Endodermal cell (in vitro differentiated cells): Measurements from ENCODE around the gene CTAGE9. TPM values are rescaled to one million over a fixed set of nuclear protein-coding genes. Genes with fewer than 3 reads are reported as not detected.

Experiments used
- DNase-seq: peaks from one replicate; pipeline ENCODE4 v3.0.0-alpha.2; 2017
- H3K27ac ChIP-seq: 2 replicates; pipeline ENCODE4 v1.5.1; 2013; ENCODE audit warnings: mild to moderate bottlenecking, low read depth, low read length, moderate library complexity
- H3K27me3 ChIP-seq: 2 replicates; pipeline ENCODE4 v1.6.1; 2013; ENCODE audit warnings: mild to moderate bottlenecking, low read length, moderate library complexity; ENCODE audit not compliant: insufficient read depth, control insufficient read depth, poor library complexity, severe bottlenecking
- H3K36me3 ChIP-seq: 2 replicates; pipeline ENCODE4 v1.7.0; 2013; ENCODE audit warnings: mild to moderate bottlenecking, low read length, moderate library complexity; ENCODE audit not compliant: control insufficient read depth, insufficient read depth
- H3K4me1 ChIP-seq: one replicate; pipeline ENCODE4 v1.7.0; 2013; ENCODE audit warnings: low read length; ENCODE audit not compliant: control insufficient read depth, insufficient read depth
- H3K4me3 ChIP-seq: 2 replicates; pipeline ENCODE4 v1.5.1; 2013; ENCODE audit warnings: mild to moderate bottlenecking, low read length, moderate library complexity
- H3K9ac ChIP-seq: 2 replicates; pipeline ENCODE4 v1.6.1; 2013; ENCODE audit warnings: mild to moderate bottlenecking, low read length, moderate library complexity; ENCODE audit not compliant: poor library complexity, severe bottlenecking; ENCODE audit errors: extremely low read depth
- H3K9me3 ChIP-seq: 2 replicates; pipeline ENCODE4 v1.6.1; 2013; ENCODE audit warnings: mild to moderate bottlenecking, low read length, moderate library complexity; ENCODE audit not compliant: control insufficient read depth
- H3K27ac Mint-ChIP-seq: 2 replicates; pipeline ENCODE4 v1.8.0; 2020; ENCODE audit warnings: mixed read lengths
- H3K27me3 Mint-ChIP-seq: 2 replicates; pipeline ENCODE4 v1.8.0; 2021; ENCODE audit warnings: mild to moderate bottlenecking, mixed read lengths; ENCODE audit not compliant: insufficient read depth
- H3K36me3 Mint-ChIP-seq: 2 replicates; pipeline ENCODE4 v1.8.0; 2020; ENCODE audit warnings: low read depth, mixed read lengths
- H3K4me1 Mint-ChIP-seq: 2 replicates; pipeline ENCODE4 v1.8.0; 2020; ENCODE audit warnings: mixed read lengths
- H3K4me3 Mint-ChIP-seq: 2 replicates; pipeline ENCODE4 v1.8.0; 2020; ENCODE audit warnings: mild to moderate bottlenecking, moderate library complexity, mixed read lengths
- H3K9me3 Mint-ChIP-seq: 2 replicates; pipeline ENCODE4 v1.8.0; 2020; ENCODE audit warnings: mild to moderate bottlenecking, mixed read lengths
- WGBS, 2 experiments: methylation state at CpG; one replicate each; pipeline versions ENCODE4 v1.1.5 to v1.1.7; 2013; ENCODE audit warnings: missing lambda C conversion rate in 2 of 2, mixed read lengths in 1 of 2; ENCODE audit not compliant: insufficient coverage in 1 of 2, insufficient read length in 1 of 2; 5-methylcytosine and 5-hydroxymethylcytosine counted together
- total RNA-seq, 2 donors: library from RNA; stranded (reverse); fragmentation: NEBNext Ultra II Directional in 1 of 2; extraction: Animal tissue kit (Norgen Biotek cat#: 25700) in 1 of 2; gene quantifications; 2 replicates in 1 of 2; 3 replicates in 1 of 2; pipeline ENCODE4 v1.2.1, GENCODE V29; 2021
- TF ChIP-seq, protein P1 (sequence below): fragments of 200-600 bp; sonication (generic); conservative IDR thresholded peaks from 2 replicates; pipeline ENCODE4 v1.5.0; 2021; ENCODE audit warnings: antibody characterized with exemption, mild to moderate bottlenecking

Gene CTAGE9
- total RNA-seq, 2 donors from 2014 or later, result not detected

DNA sequence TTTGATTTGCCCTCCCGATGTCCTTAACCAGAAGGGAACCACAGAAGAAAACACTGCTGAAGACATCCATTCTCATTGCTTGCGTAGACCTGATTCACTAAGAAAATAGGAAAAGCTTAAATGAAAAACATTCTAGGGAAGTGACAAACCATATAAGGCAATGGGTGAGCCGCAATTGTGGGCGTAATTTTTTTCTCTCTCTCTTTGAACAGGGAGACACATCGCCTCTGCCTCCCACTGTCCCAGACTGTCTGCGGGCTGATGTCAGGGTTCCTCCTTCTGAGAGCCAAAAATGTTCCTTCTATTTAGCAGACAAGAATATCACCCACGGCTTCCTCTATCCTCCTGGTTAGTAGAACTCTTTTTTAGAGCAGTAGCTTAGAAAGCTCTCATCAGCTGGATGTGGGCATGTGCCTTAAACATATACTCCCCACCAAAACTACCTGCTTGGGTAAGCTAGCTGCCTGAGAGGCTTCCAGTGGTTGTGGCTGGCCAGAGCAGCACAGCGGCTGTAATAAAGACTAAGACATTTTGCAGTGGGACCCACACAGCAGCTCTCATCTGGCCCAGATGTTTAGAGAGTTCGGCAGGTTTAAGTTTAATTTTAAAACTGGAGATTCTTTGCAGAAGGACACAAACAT is 22.7 kb upstream of the CTAGE9 start:
- Histone ChIP-seq H3K27ac (no peak overlapping the region), H3K9ac (no peak overlapping the region)
- WGBS, 2 experiments, result 90 to 95% methylated on average over 8 to 9 of the region's 9 CpGs

DNA sequence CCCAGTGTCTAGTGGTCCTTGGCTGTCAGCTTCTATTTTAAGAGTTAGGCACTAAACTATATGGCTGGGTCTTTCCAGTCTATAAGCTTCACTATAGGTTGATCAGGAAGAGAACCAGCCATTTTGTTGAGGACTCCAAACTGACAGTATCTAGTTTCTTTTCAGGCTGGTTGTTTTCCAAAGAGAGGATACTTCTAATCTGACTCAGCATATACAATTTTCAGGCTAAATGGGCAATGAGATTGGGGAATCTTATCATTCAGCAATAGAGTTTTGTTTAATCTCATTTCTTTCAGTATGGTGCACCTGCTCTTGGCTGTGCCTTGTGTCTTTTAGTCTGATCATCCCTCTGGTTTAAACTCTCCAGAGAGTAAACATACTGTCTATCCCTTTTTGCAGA is 20.4 kb upstream of the CTAGE9 start:
- Mint-ChIP-seq H3K36me3 (no peaks in the 10 kb centered on the region), H3K4me1 (no peaks in the 10 kb centered on the region), H3K27me3 (no peaks in the 10 kb centered on the region), H3K4me3 (no peak overlapping the region), H3K27ac (no peak overlapping the region), H3K9me3 (peaks cover 8% of the 10 kb centered on the region)
- Histone ChIP-seq H3K4me1 (no peaks in the 10 kb centered on the region), H3K9me3 (no peaks in the 10 kb centered on the region), H3K4me3 (no peak overlapping the region), H3K9ac (no peak overlapping the region), H3K27me3 (no peaks in the 10 kb centered on the region), H3K36me3 (no peaks in the 10 kb centered on the region), H3K27ac (no peak overlapping the region)
- TF ChIP-seq, protein P1, sequence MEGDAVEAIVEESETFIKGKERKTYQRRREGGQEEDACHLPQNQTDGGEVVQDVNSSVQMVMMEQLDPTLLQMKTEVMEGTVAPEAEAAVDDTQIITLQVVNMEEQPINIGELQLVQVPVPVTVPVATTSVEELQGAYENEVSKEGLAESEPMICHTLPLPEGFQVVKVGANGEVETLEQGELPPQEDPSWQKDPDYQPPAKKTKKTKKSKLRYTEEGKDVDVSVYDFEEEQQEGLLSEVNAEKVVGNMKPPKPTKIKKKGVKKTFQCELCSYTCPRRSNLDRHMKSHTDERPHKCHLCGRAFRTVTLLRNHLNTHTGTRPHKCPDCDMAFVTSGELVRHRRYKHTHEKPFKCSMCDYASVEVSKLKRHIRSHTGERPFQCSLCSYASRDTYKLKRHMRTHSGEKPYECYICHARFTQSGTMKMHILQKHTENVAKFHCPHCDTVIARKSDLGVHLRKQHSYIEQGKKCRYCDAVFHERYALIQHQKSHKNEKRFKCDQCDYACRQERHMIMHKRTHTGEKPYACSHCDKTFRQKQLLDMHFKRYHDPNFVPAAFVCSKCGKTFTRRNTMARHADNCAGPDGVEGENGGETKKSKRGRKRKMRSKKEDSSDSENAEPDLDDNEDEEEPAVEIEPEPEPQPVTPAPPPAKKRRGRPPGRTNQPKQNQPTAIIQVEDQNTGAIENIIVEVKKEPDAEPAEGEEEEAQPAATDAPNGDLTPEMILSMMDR, result no peak
- DNase-seq, result no peak

More for the DNA sequence above, 22.7 kb upstream of the CTAGE9 start:
- H3K27ac Mint-ChIP-seq, result no peak overlapping the region
- no peaks in the 10 kb centered on the region for H3K9me3 Mint-ChIP-seq
- TF ChIP-seq, protein P1, result no peak
- Histone ChIP-seq H3K4me3 (no peak overlapping the region), H3K27me3 (no peaks in the 10 kb centered on the region), H3K36me3 (no peaks in the 10 kb centered on the region), H3K4me1 (no peaks in the 10 kb centered on the region), H3K9me3 (no peaks in the 10 kb centered on the region)
- no peak overlapping the region for H3K4me3 Mint-ChIP-seq
- no peaks in the 10 kb centered on the region for H3K4me1 Mint-ChIP-seq
- no peaks in the 10 kb centered on the region for H3K36me3 Mint-ChIP-seq
- DNase-seq, result no peak
- no peaks in the 10 kb centered on the region for H3K27me3 Mint-ChIP-seq

DNA sequence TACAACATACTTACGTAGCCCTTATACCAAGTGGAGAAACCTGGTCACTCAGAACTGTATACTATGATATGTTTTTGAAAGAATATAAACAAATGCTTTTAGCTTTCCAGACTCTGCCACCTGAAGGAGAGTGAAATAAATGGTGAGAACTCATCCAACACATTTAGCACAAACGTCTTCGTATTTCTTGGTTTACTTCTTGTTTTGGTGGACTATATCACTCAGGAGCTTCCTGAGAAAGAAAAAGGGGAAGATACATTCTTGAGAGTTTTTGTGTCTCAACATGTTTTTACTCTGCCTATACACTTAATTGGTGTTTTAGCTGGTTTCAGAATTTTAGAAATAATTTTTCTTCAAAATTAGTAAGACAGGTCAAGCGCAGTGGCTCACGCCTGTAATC is 19.4 kb upstream of the CTAGE9 start:
- H3K27ac ChIP-seq, result no peak overlapping the region
- TF ChIP-seq, protein P1, result no peak
- H3K4me1 Mint-ChIP-seq, result no peaks in the 10 kb centered on the region
- no peaks in the 10 kb centered on the region for H3K4me1 ChIP-seq
- no peaks in the 10 kb centered on the region for H3K27me3 ChIP-seq
- H3K36me3 ChIP-seq, result no peaks in the 10 kb centered on the region
- no peak overlapping the region for H3K4me3 ChIP-seq
- no peaks in the 10 kb centered on the region for H3K36me3 Mint-ChIP-seq
- 92 to 98% methylated on average over 2 to 5 of the region's 5 CpGs for whole genome bisulfite sequencing, 2 experiments
- no peaks in the 10 kb centered on the region for H3K9me3 ChIP-seq
- H3K27me3 Mint-ChIP-seq, result no peaks in the 10 kb centered on the region
- no peak overlapping the region for H3K9ac ChIP-seq
- DNase-seq, result no peak
- H3K27ac Mint-ChIP-seq, result no peak overlapping the region
- H3K9me3 Mint-ChIP-seq, result peaks cover 9% of the 10 kb centered on the region
- no peak overlapping the region for H3K4me3 Mint-ChIP-seq
